T-helper 2 cell treated with Interferon-gamma antibody and Interleukin-4, amounts not matched to agents 100 ng/mL and 5 ng/mL, for 36 hours (primary cell): Measurements from ENCODE around the gene BORCS5. TPM values are rescaled to one million over a fixed set of nuclear protein-coding genes. Genes with fewer than 3 reads are reported as not detected.
"Not testable (repeated sequence)": the region's sequence is repeated elsewhere in the genome, so short reads cannot be mapped to it uniquely, and the experiment has no call there.

Experiments
- intact Hi-C: fragments of 100-400 bp; cut with micrococcal nuclease; formaldehyde crosslinking; loops from one replicate; pipeline ENCODE4 v1.15.1; 2023
- total RNA-seq: library from RNA; stranded (reverse); gene quantifications from 2 replicates; pipeline ENCODE4 v1.2.3, GENCODE V29; 2022

The BORCS5 gene
- 19.9 and 22.7 TPM in 2 replicates for total RNA-seq

GRCh38 chr12:12356896-12357718 lies at the start of gene BORCS5:
Gene BORCS5, plus strand, starts transcription at chr12:12357078. Its CDS starts 374 bp downstream, at chr12:12357452.
- intact Hi-C loops: loop anchor here (1.0 to 10.0 kb wide), 10 partner anchors 204 to 840 kb away; partner anchors contain the start of genes CDKN1B, CREBL2, DDX47 and EMP1

- intact Hi-C loops: not testable (repeated sequence)
Measured at GRCh38 chr12:12310695-12311094, 46.2 kb upstream of the BORCS5 start.

GRCh38 chr12:12315838-12316237 lies 41.0 kb upstream of the BORCS5 start:
- intact Hi-C loops: no loop called here

GRCh38 chr12:12319451-12320183 lies 37.3 kb upstream of the BORCS5 start:
- intact Hi-C loops: no loop called here

GRCh38 chr12:12323118-12323517 lies 33.8 kb upstream of the BORCS5 start:
- intact Hi-C loops: no loop called here

- intact Hi-C loops: no loop called here
Measured at GRCh38 chr12:12323591-12323990, 33.3 kb upstream of the BORCS5 start.

- intact Hi-C loops: loop anchor here (5.0 kb wide), 2 partner anchors 244 to 744 kb away; no protein-coding TSS in a partner anchor
Measured at GRCh38 chr12:12326262-12326661, 30.6 kb upstream of the BORCS5 start.

- intact Hi-C loops: loop anchor here (5.0 kb wide), 2 partner anchors 246 to 746 kb away; no protein-coding TSS in a partner anchor
Measured at GRCh38 chr12:12327802-12328201, 29.1 kb upstream of the BORCS5 start.

GRCh38 chr12:12331244-12331771 lies 25.6 kb upstream of the BORCS5 start:
- intact Hi-C loops: no loop called here

GRCh38 chr12:12331896-12332295 lies 25.0 kb upstream of the BORCS5 start:
- intact Hi-C loops: no loop called here

- intact Hi-C loops: no loop called here
Measured at GRCh38 chr12:12333407-12334366, 23.2 kb upstream of the BORCS5 start.

GRCh38 chr12:12334367-12335040 lies 22.4 kb upstream of the BORCS5 start:
- intact Hi-C loops: no loop called here

GRCh38 chr12:12336049-12336411 lies 20.8 kb upstream of the BORCS5 start:
- intact Hi-C loops: no loop called here

- intact Hi-C loops: no loop called here
Measured at GRCh38 chr12:12336511-12336910, 20.4 kb upstream of the BORCS5 start.

GRCh38 chr12:12338527-12339168 lies 18.2 kb upstream of the BORCS5 start:
- intact Hi-C loops: no loop called here

- intact Hi-C loops: loop anchor here (10.0 kb wide), 1 partner anchor 695 kb away; no protein-coding TSS in a partner anchor
Measured at GRCh38 chr12:12349711-12350665, 6.9 kb upstream of the BORCS5 start, which contains the start of gene MANSC1. Gene MANSC1, minus strand, starts transcription at chr12:12350242. Its CDS starts 6,928 bp downstream, at chr12:12343314.

- intact Hi-C loops: loop anchor here (10.0 kb wide), 1 partner anchor 696 kb away; no protein-coding TSS in a partner anchor
Measured at GRCh38 chr12:12350868-12351463, 5.9 kb upstream of the BORCS5 start.
